HG03060 (cell line): Measurements from ENCODE around the gene MVB12B.

Experiments
- ATAC-seq: cut with Tn5 transposase; IDR thresholded peaks from one replicate; pipeline ENCODE4 v1.9.1; 2021; ENCODE audit warnings: low read depth, moderate number of reproducible peaks; ENCODE audit not compliant: unreplicated experiment

MVB12B gene

GRCh38 chr9:126511411-126511810, 184.8 kb downstream of the MVB12B start:
- ATAC-seq, result no peak

DNA sequence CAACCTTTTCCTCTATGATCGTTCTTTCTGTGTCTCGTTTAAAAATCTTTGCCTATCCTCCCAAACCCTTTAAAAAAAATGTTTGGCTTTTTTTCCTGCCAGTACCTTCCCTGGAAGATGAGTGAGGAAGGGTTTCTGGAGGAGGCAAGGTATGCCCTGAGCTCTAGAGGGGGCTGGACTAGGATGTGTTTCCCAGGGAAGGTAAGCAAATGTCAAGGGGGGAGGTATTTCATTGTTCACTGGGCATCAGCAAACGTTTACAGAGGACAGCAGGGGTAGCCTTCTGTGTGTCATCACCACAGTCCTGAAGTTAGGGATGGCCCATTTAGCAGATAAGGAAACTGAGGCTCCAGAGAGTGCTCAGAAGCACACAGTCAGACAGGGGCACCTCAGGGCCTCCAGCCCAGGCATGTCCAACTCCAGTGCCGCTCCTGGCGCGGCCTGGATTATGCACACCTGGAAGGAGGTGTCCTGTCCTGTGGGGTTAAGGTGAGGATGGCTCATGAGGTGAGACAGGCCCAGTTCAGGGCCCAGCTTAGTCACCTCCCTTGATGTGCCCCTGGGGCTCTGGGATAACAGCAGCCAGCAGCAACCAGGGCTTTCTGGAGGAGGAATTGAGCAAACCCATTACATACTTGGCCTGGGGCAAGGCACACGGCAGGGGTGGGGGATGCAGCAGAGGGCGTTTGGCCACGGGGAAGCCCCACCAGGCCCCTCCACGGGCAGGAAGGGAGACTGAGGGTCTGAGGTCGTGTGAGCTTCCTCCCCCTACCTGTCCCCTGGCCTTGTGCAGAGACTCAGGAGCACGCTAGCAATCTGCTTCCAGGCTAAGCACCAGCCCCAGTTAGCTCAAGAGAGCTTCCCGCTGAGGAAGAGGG, 186.8 kb downstream of the MVB12B start:
- ATAC-seq, result no peak

- ATAC-seq, result no peak
Measured at GRCh38 chr9:126514037-126514821, 187.6 kb downstream of the MVB12B start.

DNA sequence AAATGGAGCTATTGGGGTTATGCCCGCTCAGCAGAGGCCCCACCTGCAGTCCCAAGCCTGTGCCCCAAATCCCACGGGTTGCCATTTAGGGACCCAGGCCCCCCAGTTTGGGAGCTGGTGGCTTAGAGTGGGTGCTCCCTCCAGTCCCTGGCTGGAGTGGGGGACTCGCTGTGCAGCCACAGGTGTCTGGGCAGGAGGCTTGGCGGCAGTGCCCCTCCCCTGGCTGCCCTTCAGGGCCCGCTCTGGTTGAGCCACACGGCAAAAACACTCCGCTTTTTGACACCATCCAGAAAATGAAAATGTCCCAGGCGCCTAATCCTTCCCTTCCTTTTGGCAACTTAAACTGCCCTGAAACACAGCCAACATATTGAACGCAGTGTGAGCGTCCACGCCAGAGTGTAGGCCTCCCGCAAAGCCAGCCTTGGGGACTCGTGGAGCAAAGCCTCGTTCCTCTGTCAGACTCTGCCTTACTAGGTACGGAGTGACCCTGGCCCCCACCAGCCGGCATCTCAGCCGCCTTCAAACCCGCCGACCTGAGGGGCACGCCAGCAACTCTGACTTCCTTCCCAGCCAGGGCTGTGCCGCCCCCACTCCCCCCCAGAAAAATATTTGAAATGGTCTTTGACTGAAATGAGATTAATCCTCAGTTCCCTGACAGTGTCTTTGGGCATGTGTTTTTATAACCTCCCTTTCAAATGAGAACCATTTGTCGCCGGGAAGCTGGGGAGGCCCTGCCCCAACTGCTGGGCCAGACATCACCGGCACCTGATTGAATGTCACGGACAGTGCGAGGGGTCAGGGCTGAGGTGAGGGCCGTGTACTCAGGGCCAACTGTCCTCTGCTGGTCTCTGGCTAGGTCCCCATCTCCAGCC, 188.6 kb downstream of the MVB12B start:
- no peak for ATAC-seq

DNA sequence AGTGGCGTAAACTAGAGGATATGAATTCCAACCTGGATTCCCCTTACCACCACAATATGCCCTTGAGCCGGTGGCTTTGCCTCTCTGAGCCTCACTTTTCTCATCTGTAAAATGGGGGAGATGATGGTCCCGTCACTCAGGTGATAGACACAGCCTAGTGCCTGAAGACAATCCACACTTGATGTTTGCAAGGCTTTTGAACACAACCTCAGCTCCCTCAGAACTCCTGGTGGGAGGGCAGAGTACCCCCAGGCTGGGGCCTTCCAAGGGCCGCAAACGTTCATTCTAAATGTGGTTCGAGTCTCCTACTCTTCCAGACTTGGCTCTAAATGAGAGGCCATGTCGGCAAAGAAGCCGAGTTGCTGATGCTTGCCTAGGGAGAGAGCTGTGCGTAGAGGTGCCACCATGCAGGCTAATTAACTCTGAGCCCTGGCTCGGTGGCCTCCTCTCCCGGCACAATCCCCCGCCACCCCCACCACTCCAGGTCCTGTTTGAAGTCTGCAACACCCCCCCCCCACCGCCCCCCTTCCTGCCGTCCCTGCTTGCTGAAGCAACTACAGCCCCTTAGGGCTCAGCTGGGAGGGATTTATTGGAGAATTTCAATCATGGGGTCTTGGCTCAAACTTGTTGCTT, 189.4 kb downstream of the MVB12B start:
- ATAC-seq, result no peak

DNA sequence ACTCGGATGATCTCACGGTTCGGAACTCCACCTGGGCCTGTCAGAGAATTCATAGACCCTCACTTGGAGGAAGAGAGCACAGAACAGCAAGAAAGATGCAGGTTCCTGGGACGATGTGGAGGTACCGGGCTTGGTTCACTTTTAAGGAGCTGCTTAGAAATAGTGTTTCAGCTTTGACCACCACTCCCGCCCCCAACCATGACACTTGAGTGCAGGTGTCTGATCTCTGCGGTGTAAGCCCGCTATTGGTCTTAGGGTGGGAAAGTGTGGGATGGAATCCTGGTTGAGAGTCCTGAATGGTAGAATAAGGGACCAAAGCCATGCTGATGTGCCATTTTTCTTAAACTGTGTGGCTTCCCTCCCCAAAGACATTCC, 189.9 kb downstream of the MVB12B start:
- ATAC-seq, result no peak

- no peak for ATAC-seq
Measured at GRCh38 chr9:126516936-126517832, 190.6 kb downstream of the MVB12B start.

DNA sequence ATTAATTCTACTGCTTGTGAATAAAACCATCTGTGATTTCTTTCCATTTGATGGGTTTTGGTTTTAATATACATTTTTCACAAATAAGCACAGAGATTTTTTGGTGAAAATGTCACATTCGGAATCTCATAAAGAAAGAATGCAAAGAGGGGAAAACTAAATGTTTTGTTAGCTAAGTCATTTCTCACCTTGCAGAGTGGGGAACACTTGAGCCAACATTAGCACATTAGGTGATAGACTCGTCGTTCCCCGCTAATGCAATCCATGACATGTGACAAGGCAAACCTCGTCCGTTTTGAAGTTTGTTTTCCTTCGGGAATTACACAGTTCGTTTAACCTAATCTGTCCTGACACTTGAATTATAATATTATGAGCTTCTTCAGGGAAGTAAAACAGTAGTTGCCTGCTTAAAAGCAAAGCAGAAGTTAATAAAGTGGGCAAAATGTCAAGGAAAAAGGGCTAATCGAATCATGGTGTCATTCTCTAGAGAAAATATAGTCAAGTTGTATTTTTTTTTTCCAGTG, 191.3 kb downstream of the MVB12B start:
- ATAC-seq, result no peak

GRCh38 chr9:126518763-126519162, 192.1 kb downstream of the MVB12B start:
- no peak for ATAC-seq

- no peak for ATAC-seq
Measured at GRCh38 chr9:126519660-126520420, 193.2 kb downstream of the MVB12B start.

DNA sequence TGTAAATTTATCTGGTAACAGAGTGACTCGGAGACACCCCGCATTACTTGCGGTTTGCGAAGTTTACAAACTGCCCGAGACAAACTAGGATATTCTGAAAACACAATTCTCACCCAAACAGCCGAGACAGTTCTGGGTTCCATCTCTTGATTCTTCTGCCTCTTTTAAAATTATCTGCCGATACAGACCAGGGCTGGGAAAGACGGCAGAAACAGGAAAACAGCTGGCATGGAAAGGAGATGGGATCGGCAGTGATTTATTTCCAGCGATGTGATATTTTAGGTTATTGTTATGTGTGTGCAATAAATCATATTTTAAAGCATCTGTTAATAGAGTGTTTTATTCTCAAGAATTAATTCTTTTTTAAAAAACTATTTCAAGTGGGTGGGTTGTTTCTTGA, 193.8 kb downstream of the MVB12B start:
- no peak for ATAC-seq

DNA sequence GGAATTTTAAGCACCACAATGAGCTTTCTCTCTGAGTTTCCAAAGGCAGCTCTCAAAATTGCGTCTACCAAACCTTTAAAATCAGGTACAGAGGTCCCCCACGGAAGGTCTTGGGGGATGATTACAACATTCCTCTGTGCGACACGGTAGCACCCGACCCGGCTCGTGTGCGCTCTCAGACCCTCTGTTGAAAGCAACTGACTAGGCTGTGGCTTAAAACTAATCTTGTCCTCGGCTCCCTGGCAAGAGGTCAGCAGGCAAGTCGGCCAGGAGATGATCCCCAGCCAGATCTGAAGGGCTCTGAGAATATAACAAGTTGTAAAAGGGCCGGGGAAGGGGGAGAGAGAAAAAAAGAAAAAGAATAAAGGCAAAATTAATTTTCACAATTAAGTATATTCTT, 194.5 kb downstream of the MVB12B start:
- ATAC-seq, result no peak

DNA sequence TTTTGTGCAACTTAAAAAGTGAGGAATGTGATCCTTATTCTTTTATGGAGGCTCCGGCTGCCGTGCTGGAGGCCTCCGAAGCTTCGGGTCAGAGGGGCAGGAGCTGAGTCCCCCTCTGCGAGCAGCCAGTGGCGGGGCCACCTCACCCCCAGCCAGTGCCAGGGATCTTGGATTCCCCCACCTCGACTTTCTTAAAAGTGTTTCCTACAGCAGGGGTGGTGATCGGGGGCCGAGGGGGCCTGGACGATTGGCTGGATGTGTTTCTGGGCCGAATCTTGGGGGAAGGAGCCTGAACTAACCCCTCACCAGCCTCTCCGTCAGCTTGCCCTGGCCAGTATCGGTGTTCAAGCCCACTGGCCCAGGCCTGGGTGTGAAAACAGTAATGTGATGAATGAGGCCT, 194.9 kb downstream of the MVB12B start:
- ATAC-seq, result no peak

DNA sequence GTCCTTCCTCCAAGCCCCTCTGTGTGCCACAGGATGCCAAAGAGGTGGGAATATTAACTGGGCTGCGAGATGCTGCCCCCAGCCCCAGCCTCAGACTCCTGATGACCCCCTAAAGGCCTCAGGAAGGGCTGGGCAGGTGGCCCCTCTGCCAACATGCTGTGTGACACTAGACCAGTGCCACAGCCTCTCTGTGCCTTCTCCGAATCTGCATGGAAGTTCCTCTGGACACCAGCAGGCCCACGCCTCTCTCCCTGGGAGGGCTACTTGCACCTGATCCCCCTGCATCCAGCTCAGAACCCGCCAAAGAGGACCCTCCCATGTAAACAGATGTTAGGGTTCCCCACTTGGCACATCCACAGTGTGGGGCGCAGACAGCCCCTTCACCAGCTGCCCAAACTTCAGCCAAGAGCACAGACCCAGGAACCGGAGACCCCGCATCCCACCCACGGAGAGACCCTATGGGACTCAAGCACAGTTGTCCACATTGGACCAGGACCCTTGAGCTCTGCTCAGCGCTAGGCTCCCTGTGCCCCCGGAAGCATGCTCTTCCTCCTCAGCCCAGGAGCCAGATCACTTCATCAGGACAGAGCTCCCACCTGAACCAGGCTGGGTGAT, 195.5 kb downstream of the MVB12B start:
- ATAC-seq, result no peak

- no peak for ATAC-seq
Measured at GRCh38 chr9:126522612-126523356, 196.2 kb downstream of the MVB12B start.

- ATAC-seq, result no peak
Measured at GRCh38 chr9:126523611-126524111, 197.0 kb downstream of the MVB12B start.
